Sigmoid colon (tissue), 7 donors: ENCODE data around the gene NDUFS6. TPM values are rescaled to one million over a fixed set of nuclear protein-coding genes. Genes with fewer than 3 reads are reported as not detected.

ENCODE experiments used
- DNase-seq: peaks from one replicate; pipeline ENCODE4 v3.0.0-alpha.2; 2019
- H3K27ac ChIP-seq, 4 donors: fragments of 200-600 bp; sonication (generic); one replicate each; pipeline ENCODE4 v1.5.1; 2016 to 2019; ENCODE audit warnings: mild to moderate bottlenecking in 1 of 4
- H3K27me3 ChIP-seq, 3 donors: fragments of 200-600 bp; sonication (generic); one replicate each; pipeline ENCODE4 v1.5.1; 2019; ENCODE audit warnings: mild to moderate bottlenecking in 1 of 3
- H3K36me3 ChIP-seq, 4 donors: fragments of 200-600 bp; sonication (generic); one replicate each; pipeline ENCODE4 v1.5.1; 2016 to 2019
- H3K4me1 ChIP-seq, 4 donors: fragments of 200-600 bp; sonication (generic); one replicate each; pipeline ENCODE4 v1.5.1; 2017 to 2019
- H3K4me3 ChIP-seq, 4 donors: fragments of 200-600 bp; sonication (generic); one replicate each; pipeline ENCODE4 v1.5.1; 2017 to 2019; ENCODE audit warnings: mild to moderate bottlenecking in 2 of 4, moderate library complexity in 1 of 4
- H3K9me3 ChIP-seq, 4 donors: fragments of 200-600 bp in 3 of 4; sonication (generic) in 3 of 4; one replicate each; pipeline versions ENCODE4 v1.5.1 to v1.6.1; 2013 to 2019
- EP300 ChIP-seq, 4 donors: sonication (generic); formaldehyde crosslinking; IDR thresholded peaks; one replicate each; pipeline ENCODE4 v1.6.1; 2017; ENCODE audit warnings: antibody characterized with exemption in 4 of 4
- POLR2A ChIP-seq, 2 donors: fragments of 450-650 bp; IDR thresholded peaks; one replicate each; pipeline ENCODE4 v1.6.1; 2016; ENCODE audit warnings: antibody characterized with exemption in 2 of 2, mild to moderate bottlenecking in 2 of 2, moderate library complexity in 2 of 2
- POLR2AphosphoS5 ChIP-seq, 4 donors: sonication (generic); formaldehyde crosslinking; IDR thresholded peaks; one replicate each; pipeline ENCODE4 v1.6.1; 2017; ENCODE audit warnings: antibody characterized with exemption in 4 of 4
- WGBS, 2 donors: extraction: QIAGEN DNeasy Blood & Tissue Kit; methylation state at CpG; one replicate each; pipeline ENCODE4 v1.1.7; 2013; 5-methylcytosine and 5-hydroxymethylcytosine counted together
- intact Hi-C: fragments of 100-400 bp; cut with DNase I; formaldehyde crosslinking; loops from one replicate; pipeline ENCODE4 v1.15.1; 2023
- polyA plus RNA-seq, 3 donors: library from polyadenylated mRNA; stranded (reverse); fragments of 200-250 nt; gene quantifications; one replicate each; pipeline ENCODE4 v1.2.3, GENCODE V29; 2013
- total RNA-seq, 4 donors: library from RNA; depleted of rRNA; stranded (reverse); fragments of >200 nt; gene quantifications; one replicate each; pipeline ENCODE4 v1.1.0, GENCODE V29; 2016
- TF ChIP-seq, protein P1 (sequence below), 4 experiments: fragments of 450-650 bp in 3 of 4; fragments of 200-600 bp in 1 of 4; IDR thresholded peaks; one replicate each; pipeline ENCODE4 v1.5.1; 2016 to 2019; ENCODE audit warnings: antibody characterized with exemption in 4 of 4, mild to moderate bottlenecking in 3 of 4, moderate library complexity in 2 of 4
- donor health status: healthy with polysubstance abuse.
- donor health status: Bipolar disorder and iron deficiency.
- donor health status: healthy.

NDUFS6 gene
- total and polyA plus RNA-seq, 7 donors = 34.9 to 156 (median 82.6) TPM

DNA sequence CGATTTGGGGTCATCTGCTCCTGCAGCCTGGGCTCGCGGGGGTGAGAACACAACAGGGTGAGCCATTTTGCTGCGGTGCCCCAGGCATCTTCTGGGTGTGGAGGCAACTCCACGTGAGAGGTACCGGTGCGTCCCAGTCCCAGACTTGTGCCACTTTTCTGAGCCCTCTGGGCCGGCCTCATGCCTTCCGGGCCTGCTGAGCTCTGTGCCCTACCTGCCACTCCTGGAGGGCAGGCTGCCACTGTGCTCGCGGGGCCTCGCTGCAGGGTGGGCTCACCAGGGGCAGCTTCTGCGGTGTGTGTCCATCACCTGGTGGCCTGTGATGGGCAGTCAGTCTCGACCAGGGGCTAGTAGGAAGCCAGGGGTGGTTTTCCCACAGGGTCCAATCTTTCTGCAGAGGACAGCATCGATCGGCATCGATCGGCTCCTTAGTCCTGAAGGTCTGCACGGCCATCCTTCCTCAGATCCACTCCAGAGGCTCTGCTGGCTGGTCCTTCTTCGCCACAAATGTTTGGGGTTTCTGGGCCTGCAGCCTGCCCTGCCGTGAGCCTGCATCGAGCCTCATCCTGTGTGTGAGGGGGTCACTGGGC, 58.9 kb downstream of the NDUFS6 start:
- WGBS, 2 donors = 82 to 89% methylated on average over 22 of the region's 22 CpGs
- peaks cover 0 to 35% (median 7%) of the 10 kb centered on the region in 3 donors for H3K27me3 ChIP-seq
- H3K4me1 ChIP-seq = peaks cover 0 to 11% (median 0%) of the 10 kb centered on the region in 4 donors
- no peak overlapping the region for H3K27ac ChIP-seq
- no peaks in the 10 kb centered on the region for H3K9me3 ChIP-seq
- no peak overlapping the region for H3K4me3 ChIP-seq
- intact Hi-C loops = no loop called here
- TF ChIP-seq, protein P1, sequence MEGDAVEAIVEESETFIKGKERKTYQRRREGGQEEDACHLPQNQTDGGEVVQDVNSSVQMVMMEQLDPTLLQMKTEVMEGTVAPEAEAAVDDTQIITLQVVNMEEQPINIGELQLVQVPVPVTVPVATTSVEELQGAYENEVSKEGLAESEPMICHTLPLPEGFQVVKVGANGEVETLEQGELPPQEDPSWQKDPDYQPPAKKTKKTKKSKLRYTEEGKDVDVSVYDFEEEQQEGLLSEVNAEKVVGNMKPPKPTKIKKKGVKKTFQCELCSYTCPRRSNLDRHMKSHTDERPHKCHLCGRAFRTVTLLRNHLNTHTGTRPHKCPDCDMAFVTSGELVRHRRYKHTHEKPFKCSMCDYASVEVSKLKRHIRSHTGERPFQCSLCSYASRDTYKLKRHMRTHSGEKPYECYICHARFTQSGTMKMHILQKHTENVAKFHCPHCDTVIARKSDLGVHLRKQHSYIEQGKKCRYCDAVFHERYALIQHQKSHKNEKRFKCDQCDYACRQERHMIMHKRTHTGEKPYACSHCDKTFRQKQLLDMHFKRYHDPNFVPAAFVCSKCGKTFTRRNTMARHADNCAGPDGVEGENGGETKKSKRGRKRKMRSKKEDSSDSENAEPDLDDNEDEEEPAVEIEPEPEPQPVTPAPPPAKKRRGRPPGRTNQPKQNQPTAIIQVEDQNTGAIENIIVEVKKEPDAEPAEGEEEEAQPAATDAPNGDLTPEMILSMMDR (IDR thresholded peaks at IDR 0.05) = no peak
- TF ChIP-seq POLR2AphosphoS5 (IDR thresholded peaks at IDR 0.05) (no peak), EP300 (IDR thresholded peaks at IDR 0.05) (no peak), POLR2A (IDR thresholded peaks at IDR 0.05) (no peak)
- H3K36me3 ChIP-seq = no peaks in the 10 kb centered on the region
- DNase-seq = no peak

DNA sequence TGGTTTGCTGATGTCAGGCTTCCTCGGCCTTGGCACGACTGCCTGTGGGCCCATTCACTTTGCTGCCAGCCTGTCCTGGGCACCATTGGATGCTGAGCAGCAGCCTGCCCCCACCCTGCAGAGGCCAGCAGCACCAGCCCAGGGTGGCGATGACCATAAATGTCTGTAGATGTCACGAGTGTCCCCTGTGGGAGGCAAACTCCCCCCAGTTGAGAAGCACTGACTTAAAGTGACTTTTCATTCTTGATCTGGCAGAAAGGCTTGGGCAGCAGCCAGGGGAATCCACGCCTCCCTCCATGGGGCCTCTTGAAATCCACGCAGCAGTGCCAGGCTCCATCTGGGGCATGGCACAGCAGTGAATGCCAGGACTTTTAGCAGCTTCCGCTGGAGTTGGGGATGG, 59.7 kb downstream of the NDUFS6 start:
- DNase-seq = no peak
- no peaks in the 10 kb centered on the region for H3K9me3 ChIP-seq
- WGBS, 2 donors = 68 to 79% methylated on average over 7 of the region's 7 CpGs
- intact Hi-C loops = no loop called here
- no peak overlapping the region for H3K27ac ChIP-seq
- H3K27me3 ChIP-seq = peaks cover 1 to 36% (median 7%) of the 10 kb centered on the region in 3 donors
- H3K4me3 ChIP-seq = no peak overlapping the region
- TF ChIP-seq, protein P1 (IDR thresholded peaks at IDR 0.05) = no peak
- TF ChIP-seq EP300 (IDR thresholded peaks at IDR 0.05) (no peak), POLR2A (IDR thresholded peaks at IDR 0.05) (no peak), POLR2AphosphoS5 (IDR thresholded peaks at IDR 0.05) (no peak)
- H3K36me3 ChIP-seq = no peaks in the 10 kb centered on the region
- peaks cover 0 to 11% (median 0%) of the 10 kb centered on the region in 4 donors for H3K4me1 ChIP-seq

DNA sequence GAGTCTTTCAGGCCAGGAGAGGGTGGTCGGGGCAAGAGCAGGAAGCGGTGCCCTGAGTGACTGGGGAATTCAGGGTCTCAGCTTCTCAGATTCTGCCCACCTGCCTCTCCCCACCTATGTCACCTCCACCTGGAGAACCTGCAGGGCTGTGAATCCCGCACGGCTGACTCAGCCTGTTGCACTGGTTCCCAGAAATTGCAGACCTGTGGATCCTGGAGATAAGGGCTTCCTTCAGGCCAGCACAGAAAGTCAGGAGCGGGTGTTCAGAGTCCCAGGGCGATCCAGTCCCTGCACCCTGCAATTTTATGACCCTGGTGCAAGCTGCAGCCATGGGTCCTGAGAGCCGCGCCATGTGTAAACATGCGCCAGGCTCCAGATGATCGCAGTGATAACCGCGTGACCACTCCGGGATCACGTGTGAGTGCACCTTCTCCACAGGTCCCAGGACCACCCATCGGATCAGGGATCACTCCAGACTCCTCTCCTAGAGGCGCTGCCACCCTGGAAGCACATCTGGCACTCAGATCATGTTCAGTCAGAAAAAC, 63.8 kb downstream of the NDUFS6 start:
- H3K27me3 ChIP-seq = peaks cover 0 to 52% (median 4%) of the 10 kb centered on the region in 3 donors
- no peak for DNase-seq
- WGBS, 2 donors = 22 to 72% methylated on average over 16 of the region's 16 CpGs
- H3K9me3 ChIP-seq = no peaks in the 10 kb centered on the region
- no peaks in the 10 kb centered on the region for H3K4me1 ChIP-seq
- no peak overlapping the region for H3K27ac ChIP-seq
- no peak overlapping the region for H3K4me3 ChIP-seq
- H3K36me3 ChIP-seq = no peaks in the 10 kb centered on the region
- TF ChIP-seq POLR2A (IDR thresholded peaks at IDR 0.05) (no peak), POLR2AphosphoS5 (IDR thresholded peaks at IDR 0.05) (no peak), EP300 (IDR thresholded peaks at IDR 0.05) (no peak)
- TF ChIP-seq, protein P1 (IDR thresholded peaks at IDR 0.05) = no peak
- intact Hi-C loops = no loop called here

DNA sequence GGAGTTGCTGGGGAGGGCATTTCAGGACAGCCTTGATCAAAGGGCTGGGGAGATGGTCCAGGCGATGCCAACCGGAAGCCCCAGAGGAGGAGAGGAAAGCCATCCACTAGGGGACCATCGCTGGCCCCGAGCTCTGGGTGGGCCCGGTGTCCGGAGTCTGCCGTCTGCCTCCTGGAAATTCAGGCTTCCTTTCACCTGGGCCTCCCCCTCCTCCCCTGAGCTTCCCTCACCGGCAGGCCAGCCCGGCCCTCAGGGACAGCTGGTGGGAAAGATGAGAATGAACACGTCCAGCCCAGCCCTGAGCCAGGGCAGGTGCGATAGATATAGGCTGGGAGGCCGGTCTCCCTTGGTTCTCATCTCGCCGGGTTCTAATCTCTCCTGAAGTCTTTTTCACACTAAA, 64.3 kb downstream of the NDUFS6 start:
- no peak for DNase-seq
- intact Hi-C loops = no loop called here
- no peaks in the 10 kb centered on the region for H3K4me1 ChIP-seq
- WGBS, 2 donors = 48 to 78% methylated on average over 14 of the region's 14 CpGs
- H3K27ac ChIP-seq = no peak overlapping the region
- H3K9me3 ChIP-seq = no peaks in the 10 kb centered on the region
- peaks cover 0 to 52% (median 4%) of the 10 kb centered on the region in 3 donors for H3K27me3 ChIP-seq
- no peak overlapping the region for H3K4me3 ChIP-seq
- no peak for TF ChIP-seq POLR2AphosphoS5 (IDR thresholded peaks at IDR 0.05)
- TF ChIP-seq POLR2A (IDR thresholded peaks at IDR 0.05) = no peak
- TF ChIP-seq, protein P1 (IDR thresholded peaks at IDR 0.05) = no peak
- no peak for TF ChIP-seq EP300 (IDR thresholded peaks at IDR 0.05)
- H3K36me3 ChIP-seq = no peaks in the 10 kb centered on the region

Other genes with a start within 250 kb of the NDUFS6 start
- gene MRPL36, start 1.6 kb upstream of the NDUFS6 start, total RNA-seq = 10 to 100 TPM; 32.4 to 59.4 (median 49.2) TPM
- gene MRPL36, start 1.6 kb upstream of the NDUFS6 start, polyA plus RNA-seq = 10 to 100 TPM; 65.9 to 77.9 (median 70.9) TPM
- gene IRX4, start 81.5 kb downstream of the NDUFS6 start, total RNA-seq = not detected
- under 1 TPM in 1 of 3 donors, not detected in 2; 0.06 TPM for gene IRX4, start 81.5 kb downstream of the NDUFS6 start, polyA plus RNA-seq